Islet precursor cell (in vitro differentiated cells): ENCODE measurements around the gene TLL1.

Experiments used
- DNase-seq: peaks from one replicate; pipeline ENCODE4 v3.0.0-alpha.2; 2018

TLL1 gene

DNA sequence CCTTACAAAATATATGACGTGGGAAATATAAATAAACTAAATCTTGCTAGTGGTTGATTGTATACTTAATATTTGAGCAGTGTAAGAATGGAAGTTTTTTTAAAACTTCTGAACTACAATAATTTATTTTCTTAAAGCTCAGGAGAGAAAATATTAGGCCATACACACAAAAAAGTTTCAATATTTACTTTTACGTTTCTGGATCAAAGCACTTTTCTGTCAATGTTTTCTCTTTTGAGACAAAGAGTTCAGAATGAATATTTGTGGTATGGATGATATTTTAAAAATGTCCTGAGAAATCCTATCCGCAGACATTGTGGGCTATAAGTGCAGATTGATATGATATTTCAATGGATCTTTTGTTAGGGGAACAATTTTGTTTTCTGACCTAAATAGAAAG, 109.9 kb downstream of the TLL1 start:
- DNase-seq = no peak

GRCh38 chr4:165986956-165987698, 114.1 kb downstream of the TLL1 start:
- no peak for DNase-seq

DNA sequence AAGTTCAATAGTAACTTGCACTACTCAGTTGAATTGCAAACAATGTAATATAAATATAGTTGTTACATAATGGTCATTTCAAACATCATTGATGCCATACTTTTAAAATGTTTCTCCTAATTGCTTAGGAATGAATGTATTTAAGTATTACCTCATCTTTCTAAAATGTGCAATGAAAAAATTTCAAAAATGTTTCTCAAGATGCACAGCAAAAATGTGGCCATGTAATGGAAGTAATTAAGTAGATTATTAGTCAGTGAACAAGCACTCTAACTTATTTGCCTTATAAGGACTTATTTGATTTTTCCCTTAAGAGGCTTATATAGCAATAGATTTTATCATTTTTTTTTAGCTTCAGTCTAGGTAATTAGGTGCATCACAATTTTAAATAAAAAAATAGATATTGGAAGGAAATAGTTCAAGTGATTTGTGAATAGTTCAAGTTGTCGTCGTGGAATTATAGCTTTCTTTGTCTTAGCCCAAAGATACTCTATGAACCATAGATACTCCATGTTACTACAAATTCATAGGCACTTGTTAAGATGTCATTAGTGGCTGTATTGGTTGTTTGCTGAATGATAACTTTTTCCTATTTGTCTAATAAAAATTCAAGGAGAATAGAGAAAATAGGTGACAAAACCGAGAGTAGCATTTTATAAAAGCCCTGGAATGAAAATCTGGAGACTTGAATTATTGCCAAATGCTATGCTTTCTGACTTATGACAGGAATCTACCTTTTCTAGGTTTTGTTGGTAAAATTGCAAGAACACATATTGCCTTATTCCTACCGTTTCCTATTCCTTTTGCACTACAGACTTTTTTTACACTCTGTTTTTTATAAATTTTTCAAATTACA, 118.5 kb downstream of the TLL1 start:
- no peak for DNase-seq

- DNase-seq = no peak
These were observed 119.2 kb downstream of the TLL1 start for GRCh38 chr4:165992283-165992682.

DNA sequence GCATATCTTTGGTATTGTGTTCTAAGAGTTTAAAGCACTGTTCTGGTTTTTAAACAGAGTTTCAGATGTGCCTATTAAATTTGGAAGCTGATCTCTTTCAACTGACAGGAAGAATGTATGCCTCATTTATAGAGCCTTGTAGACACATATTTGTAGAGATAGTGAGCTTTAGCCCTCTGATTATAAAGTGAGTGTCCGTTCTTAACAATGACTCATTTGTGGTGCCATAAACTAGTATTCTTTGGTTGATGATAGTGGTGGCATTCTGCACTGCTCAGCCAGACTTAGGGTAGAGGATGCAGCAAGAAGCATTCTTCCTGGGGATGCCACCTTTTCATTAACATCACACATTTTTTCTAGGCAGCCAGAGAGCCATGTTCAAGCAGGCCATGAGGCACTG, 121.7 kb downstream of the TLL1 start:
- DNase-seq = peak; percentile 49

DNA sequence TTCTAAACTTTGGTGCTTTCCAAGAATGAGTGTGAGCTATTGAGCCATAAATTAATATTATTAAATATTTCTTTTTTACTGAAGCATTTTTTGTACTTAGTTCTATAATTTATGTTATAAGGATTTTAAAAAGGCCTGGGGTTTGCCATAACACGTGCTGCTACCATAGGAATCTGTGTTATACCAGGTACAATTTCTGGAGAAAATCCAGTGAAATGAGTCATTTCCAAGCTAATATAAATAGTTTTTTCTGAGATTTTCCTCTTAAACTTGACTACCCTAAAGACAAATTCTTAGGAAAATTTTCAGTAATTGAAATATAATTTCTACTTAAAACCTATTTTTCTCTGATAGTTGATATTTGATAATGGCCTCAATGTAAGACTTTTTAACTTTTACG, 130.8 kb downstream of the TLL1 start:
- DNase-seq = no peak

DNA sequence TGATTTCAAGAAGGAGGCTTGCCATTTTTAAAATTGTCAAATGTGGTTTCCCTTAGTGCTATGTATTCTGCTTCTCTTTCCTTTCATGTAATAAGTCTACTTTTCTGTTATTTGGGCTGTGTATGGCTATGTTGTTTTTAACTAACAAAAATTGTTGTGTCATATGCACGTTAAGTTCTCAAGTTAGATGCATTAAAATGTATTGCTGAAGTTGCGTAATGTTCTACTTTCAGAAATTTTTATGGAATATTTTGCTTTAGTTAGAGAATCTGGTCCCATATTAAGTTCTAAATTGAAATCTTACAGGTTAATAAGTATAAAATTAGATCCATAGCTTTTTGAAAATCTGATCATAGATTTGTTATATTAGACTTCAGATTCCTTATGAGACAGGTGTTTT, 133.2 kb downstream of the TLL1 start:
- no peak for DNase-seq

DNA sequence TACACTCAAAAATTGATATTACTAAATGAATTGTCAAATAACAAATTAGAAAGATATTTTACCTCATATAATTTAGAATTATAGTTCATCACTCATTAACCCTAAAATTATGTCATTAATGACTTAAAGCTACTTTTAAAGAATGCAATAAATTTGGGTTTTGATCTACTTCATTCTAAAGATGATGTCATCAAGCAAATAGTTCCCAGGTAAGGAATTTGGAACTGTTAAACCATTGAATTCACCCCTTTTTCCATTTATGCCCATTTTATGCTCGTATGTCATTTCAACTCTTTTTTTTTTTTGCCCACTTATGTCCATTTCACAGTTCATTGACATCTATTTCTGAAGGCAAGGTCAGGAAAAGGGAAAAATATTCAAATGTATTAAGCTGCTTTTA, 135.5 kb downstream of the TLL1 start:
- DNase-seq = no peak

DNA sequence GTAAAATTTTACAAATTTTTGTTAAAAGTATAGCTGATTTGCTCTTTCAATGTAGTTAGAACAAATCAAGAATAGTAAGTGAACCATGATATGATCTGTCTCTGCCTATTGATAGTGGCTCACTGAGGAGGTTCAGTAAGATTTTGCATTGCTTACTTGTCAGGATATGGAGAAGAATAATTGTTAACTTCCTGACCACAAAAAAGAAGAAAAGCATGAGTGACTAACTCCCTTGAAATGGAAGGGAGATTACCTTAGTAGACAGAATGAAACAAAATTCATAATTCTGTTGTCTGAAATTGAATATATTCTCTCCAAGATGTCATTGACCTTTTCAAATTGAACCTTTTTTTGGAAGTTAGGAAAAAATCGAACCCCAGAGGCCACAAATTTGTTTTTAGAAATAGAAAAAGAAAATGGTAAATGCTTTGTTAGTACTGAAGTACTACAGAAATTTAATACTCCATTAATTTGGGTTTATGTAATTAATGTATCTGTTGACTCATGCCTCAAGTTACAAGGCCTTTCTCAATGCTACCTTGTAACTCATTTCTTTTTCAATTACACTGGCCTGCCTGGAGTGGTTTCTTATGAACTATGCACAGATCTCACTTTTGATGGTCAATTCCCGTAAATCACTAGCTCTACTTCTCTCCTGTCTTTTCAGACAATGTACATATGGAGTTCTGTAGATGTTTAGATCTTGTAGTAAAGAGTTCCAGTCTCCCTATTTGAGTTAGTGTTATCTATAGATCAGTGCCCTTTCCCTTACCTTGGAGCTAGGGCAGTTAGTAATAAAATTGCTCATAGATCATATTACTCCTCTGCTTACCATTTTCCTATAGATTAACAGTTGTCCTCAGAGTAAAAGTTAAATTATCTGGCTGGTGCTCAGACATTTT, 139.3 kb downstream of the TLL1 start:
- DNase-seq = no peak

DNA sequence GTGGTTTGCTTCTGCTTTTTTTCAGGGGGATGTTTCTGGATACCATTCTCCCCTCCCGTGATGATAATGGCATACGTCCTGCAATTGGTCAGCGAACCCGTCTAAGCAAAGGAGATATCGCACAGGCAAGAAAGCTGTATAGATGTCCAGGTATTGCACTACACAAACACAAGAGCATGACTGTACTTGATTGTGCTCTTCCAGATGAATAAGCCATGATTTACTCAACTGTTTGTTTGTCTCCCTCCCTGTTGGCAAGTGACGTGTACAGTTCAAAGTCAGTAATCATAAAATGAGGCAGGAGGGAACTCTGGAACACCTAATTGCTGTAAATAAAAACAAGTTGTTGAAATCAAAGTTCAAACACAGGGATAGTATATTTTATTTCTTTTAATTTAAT, 141.4 kb downstream of the TLL1 start:
- DNase-seq = no peak

- no peak for DNase-seq
These were observed 144.8 kb downstream of the TLL1 start for GRCh38 chr4:166017804-166018203.

DNA sequence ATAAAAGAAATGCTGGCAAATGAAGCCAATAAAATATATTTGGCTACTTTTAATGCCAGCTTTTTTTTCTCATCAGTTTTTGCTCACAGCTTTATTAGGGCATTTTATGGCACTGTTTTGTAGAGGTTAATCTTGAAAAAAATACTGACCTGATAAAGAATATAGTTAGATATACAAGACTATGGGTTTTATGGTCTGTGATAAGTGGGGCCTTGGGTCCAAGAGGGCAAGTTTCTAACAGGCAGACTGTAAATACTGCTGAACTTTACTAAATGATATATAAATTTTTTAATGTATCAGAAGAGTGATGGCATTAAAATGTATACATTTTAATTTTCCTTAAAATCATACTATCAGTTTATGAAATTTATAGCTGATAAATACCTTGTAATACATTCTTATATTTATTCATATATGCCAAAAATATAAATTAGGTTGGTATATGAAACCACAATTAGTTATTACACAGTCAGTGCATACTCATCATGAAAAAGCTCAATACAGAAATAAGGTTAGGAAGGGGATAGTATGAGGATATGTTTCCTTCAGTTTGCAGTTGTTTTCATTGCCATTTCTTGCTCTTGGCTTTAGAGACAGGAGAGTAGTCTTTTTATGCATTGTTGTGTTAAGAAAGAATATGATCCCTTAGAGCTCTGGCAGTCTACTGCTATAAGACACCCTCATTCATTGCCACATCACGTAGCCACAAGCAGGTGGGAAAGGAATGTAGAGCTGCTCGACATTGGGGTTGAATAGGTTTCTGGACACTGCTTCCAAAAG, 146.6 kb downstream of the TLL1 start:
- DNase-seq = no peak

- DNase-seq = no peak
These were observed 148.6 kb downstream of the TLL1 start for GRCh38 chr4:166021617-166022016.

DNA sequence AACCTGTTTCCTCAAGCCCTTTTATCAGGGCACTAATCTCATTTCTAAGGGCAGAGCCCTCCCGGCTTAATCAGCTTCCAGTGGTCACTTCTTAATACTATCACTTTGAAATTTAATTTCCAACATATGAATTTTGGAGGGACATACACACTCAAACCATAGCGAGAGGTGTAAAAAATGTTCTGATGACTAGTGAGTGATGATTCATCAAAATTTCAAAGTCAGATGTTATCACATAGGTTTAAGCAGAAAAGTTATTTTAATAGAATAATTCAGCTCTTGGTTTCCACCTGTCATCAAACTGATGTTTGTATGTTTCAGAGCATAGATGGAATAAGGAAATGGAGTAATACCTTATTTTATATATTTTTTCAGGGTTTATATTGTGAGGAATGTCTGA, 161.9 kb downstream of the TLL1 start:
- DNase-seq = no peak

GRCh38 chr4:166039822-166040221, 166.8 kb downstream of the TLL1 start:
- no peak for DNase-seq

DNA sequence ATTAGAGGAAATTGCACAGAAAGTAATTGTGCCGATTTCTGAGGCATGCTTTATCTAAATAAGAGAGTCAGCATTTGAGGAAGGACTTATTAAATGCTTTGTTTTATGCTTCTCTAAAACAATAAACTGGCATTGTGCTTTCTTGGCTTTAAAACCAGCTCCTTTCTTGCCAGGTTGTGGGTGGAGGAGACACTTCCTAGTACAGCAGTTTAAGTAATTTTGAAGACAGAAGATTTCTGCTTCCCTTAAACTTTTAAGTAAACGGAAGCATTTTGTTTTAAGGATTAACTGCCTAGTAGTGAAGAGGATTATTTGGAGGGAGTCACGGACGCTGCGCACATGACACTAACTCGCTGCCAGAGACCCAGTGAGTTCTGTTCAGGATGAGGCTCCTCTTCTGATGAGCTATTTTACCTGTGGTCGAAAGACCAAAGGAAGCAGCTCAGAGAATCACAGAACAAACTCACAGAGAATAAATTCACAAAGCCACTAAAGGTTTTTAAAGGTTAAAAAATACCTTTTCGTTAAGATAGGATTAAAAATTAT, 169.5 kb downstream of the TLL1 start:
- no peak for DNase-seq

- no peak for DNase-seq
These were observed 170.8 kb downstream of the TLL1 start for GRCh38 chr4:166043801-166044200.

DNA sequence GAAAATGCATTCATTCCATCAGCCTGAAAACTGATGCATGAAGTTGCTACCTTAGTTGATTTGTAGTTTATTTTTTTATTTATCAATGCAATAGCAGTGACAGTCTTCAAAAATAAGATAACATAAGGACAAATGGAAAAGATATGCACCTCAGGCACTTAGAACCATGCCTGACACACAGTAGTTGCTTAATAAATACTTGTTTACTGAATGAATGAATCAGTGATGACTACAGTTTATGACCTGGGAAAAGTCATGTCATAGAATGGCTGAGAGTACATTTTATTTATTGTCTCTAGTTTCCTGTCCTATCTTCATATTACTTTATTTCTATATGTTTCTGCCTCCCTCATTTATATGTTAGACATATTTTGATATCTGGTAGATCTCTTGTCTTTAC, 171.8 kb downstream of the TLL1 start:
- DNase-seq = no peak

DNA sequence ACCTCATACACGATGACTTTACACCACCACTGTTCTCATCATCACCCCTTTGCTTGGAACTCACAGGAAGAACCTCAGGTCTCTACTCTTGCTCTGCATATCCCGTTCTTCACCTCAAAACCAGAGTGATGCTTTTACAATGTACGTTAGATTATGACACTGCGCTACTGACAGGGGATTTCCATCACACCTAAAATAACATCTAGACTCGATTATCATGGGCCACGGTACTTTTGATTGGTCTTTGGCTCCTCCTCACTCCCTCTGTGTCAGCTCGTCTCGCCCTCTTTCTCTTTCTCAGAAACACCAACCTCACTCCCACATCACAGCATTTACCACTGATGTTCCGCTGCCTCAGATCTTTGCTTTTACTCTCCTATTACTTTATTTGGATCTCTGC, 172.4 kb downstream of the TLL1 start:
- no peak for DNase-seq

DNA sequence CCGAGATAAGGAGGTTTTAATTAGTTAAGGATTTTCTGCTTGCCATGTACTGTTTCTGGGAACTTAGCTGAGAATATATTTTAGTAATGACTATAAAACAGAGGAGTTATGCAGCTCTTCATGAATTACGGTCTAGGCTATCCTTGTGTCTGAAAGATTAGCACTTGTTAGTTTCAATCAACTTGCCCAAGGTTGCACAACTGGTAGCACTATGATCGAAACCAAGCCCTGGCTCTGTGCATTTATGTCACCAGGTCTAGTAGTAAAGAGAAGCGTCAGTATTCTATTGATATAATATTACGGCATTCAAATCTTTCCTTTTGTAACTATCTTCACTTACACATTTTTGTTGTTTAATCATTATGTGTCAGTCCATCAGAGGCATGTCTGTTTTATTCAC, 176.0 kb downstream of the TLL1 start:
- DNase-seq = no peak

GRCh38 chr4:166064721-166065120, 191.7 kb downstream of the TLL1 start:
- no peak for DNase-seq

DNA sequence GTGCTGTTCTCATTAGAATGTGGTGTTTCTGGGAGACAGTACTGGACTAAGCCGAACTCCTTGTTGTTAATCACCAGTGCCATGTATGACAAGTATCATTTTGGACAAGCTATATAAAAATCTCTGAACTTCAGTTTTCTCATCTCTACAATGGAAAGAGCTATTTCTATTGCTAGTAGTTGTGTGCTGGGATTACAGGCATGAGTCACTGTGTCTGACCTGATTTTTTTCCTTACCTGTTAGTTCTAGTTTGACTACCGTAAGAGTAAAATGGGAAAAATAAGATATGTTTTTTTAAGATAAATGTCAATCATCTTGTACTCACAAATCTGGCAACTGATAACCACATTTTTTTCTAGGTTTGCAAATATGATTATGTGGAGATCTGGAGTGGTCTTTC, 192.3 kb downstream of the TLL1 start:
- DNase-seq = no peak
